HEK293 (cell line): Measurements from ENCODE around the gene ARTN.
A peak's percentile ranks its signal among the peaks of the same experiment; 100 is the strongest.

Source experiments
- CTCF ChIA-PET: fragments of 350-600 bp; formaldehyde crosslinking; extraction: SDS; loops from one replicate; lab custom pipeline; 2021; ENCODE audit warnings: antibody characterized with exemption; lab: Yijun Ruan, JAX
- POLR2A ChIA-PET: fragments of 300-600 bp; formaldehyde crosslinking; extraction: SDS; loops from one replicate; lab custom pipeline; 2020; ENCODE audit warnings: antibody characterized with exemption, inconsistent platforms; lab: Yijun Ruan, JAX
- H3K27ac ChIP-seq: fragments of 200-500 bp; sonication (Bioruptor generic); 2 replicates; pipeline ENCODE4 v1.5.1; 2014; ENCODE audit warnings: low read depth, low read length, control low read depth, inconsistent platforms; ENCODE audit errors: extremely low read depth
- H3K36me3 ChIP-seq, 2 experiments: fragments of 200-500 bp in 1 of 2; sonication (Bioruptor generic) in 1 of 2; 1 replicate in 1 of 2; 2 replicates in 1 of 2; pipeline ENCODE4 v1.5.1; 2014 to 2017; ENCODE audit warnings: inconsistent platforms in 2 of 2, low read length in 2 of 2; ENCODE audit not compliant: control insufficient read depth in 2 of 2, insufficient read depth in 1 of 2
- H3K4me1 ChIP-seq: fragments of 200-500 bp; sonication (Bioruptor generic); 2 replicates; pipeline ENCODE4 v1.5.1; 2014; ENCODE audit warnings: mild to moderate bottlenecking, low read length, inconsistent platforms; ENCODE audit not compliant: control insufficient read depth, insufficient read depth
- H3K4me3 ChIP-seq: 2 replicates; pipeline ENCODE4 v1.5.1; 2011; ENCODE audit warnings: low read depth, mild to moderate bottlenecking, control low read depth, low read length, moderate library complexity
- H3K9me3 ChIP-seq: fragments of 200-500 bp; sonication (Bioruptor generic); 2 replicates; pipeline ENCODE4 v1.5.1; 2014; ENCODE audit warnings: low read depth, low read length, inconsistent platforms; ENCODE audit not compliant: control insufficient read depth, insufficient read depth
- GLI2 ChIP-seq: fragments of 450-650 bp; formaldehyde crosslinking; IDR thresholded peaks from 2 replicates; pipeline ENCODE4; 2017; ENCODE audit warnings: missing biosample characterization, missing genetic modification characterization, low read depth, borderline replicate concordance
- GLI4 ChIP-seq: fragments of 450-650 bp; formaldehyde crosslinking; IDR thresholded peaks from 2 replicates; pipeline ENCODE4 v1.5.1; 2016; ENCODE audit warnings: missing biosample characterization, missing genetic modification characterization
- GLIS1 ChIP-seq: fragments of 450-650 bp; formaldehyde crosslinking; IDR thresholded peaks from 2 replicates; pipeline ENCODE4 v1.5.1; 2016; ENCODE audit warnings: missing biosample characterization, missing genetic modification characterization
- KLF10 ChIP-seq: fragments of 450-650 bp; IDR thresholded peaks from 2 replicates; pipeline ENCODE4 v1.5.1; 2018; ENCODE audit warnings: missing biosample characterization, mild to moderate bottlenecking, missing genetic modification characterization
- KLF16 ChIP-seq: fragments of 450-650 bp; formaldehyde crosslinking; IDR thresholded peaks from 2 replicates; pipeline ENCODE4 v1.5.1; 2017; ENCODE audit warnings: missing biosample characterization, missing genetic modification characterization
- SP7 ChIP-seq: fragments of 450-650 bp; formaldehyde crosslinking; IDR thresholded peaks from 2 replicates; pipeline ENCODE4 v1.5.1; 2016; ENCODE audit warnings: missing biosample characterization, missing genetic modification characterization
- ZBTB8A ChIP-seq: fragments of 450-650 bp; formaldehyde crosslinking; IDR thresholded peaks from 2 replicates; pipeline ENCODE4 v1.5.1; 2016; ENCODE audit warnings: missing biosample characterization, missing genetic modification characterization
- ZFHX2 ChIP-seq: fragments of 450-650 bp; formaldehyde crosslinking; conservative IDR thresholded peaks from 2 replicates; pipeline ENCODE4 v1.5.1; 2016; ENCODE audit warnings: missing biosample characterization, missing genetic modification characterization
- ZNF133 ChIP-seq: fragments of 450-650 bp; formaldehyde crosslinking; IDR thresholded peaks from 2 replicates; pipeline ENCODE4 v1.5.1; 2016; ENCODE audit warnings: missing biosample characterization, missing genetic modification characterization
- ZNF16 ChIP-seq: fragments of 450-650 bp; formaldehyde crosslinking; IDR thresholded peaks from 2 replicates; pipeline ENCODE4 v1.5.1; 2016; ENCODE audit warnings: low read depth, missing biosample characterization, missing genetic modification characterization
- ZNF19 ChIP-seq: fragments of 450-650 bp; formaldehyde crosslinking; IDR thresholded peaks from 2 replicates; pipeline ENCODE4; 2016; ENCODE audit warnings: missing biosample characterization, missing genetic modification characterization, low read depth
- ZNF324 ChIP-seq: fragments of 450-650 bp; formaldehyde crosslinking; IDR thresholded peaks from 2 replicates; pipeline ENCODE4 v1.5.1; 2016; ENCODE audit warnings: missing biosample characterization, missing genetic modification characterization
- ZNF366 ChIP-seq: fragments of 450-650 bp; formaldehyde crosslinking; conservative IDR thresholded peaks from 2 replicates; pipeline ENCODE4 v1.5.1; 2016; ENCODE audit warnings: missing biosample characterization, missing genetic modification characterization
- ZNF561 ChIP-seq: fragments of 450-650 bp; IDR thresholded peaks from 2 replicates; pipeline ENCODE4 v1.5.1; 2018; ENCODE audit warnings: missing biosample characterization, missing genetic modification characterization, borderline replicate concordance
- ZNF629 ChIP-seq: fragments of 450-650 bp; formaldehyde crosslinking; IDR thresholded peaks from 2 replicates; pipeline ENCODE4 v1.5.1; 2017; ENCODE audit warnings: missing biosample characterization, missing genetic modification characterization
- ZNF660 ChIP-seq: fragments of 450-650 bp; IDR thresholded peaks from 2 replicates; pipeline ENCODE4 v1.5.1; 2018; ENCODE audit warnings: missing biosample characterization, mild to moderate bottlenecking, missing genetic modification characterization
- ZNF664 ChIP-seq: fragments of 450-650 bp; formaldehyde crosslinking; IDR thresholded peaks from 2 replicates; pipeline ENCODE4 v1.5.1; 2016; ENCODE audit warnings: missing biosample characterization, missing genetic modification characterization
- ZNF677 ChIP-seq: fragments of 450-650 bp; IDR thresholded peaks from 2 replicates; pipeline ENCODE4 v1.5.0; 2018; ENCODE audit warnings: missing biosample characterization, mild to moderate bottlenecking, missing genetic modification characterization, moderate library complexity
- ZNF791 ChIP-seq: fragments of 450-650 bp; formaldehyde crosslinking; IDR thresholded peaks from 2 replicates; pipeline ENCODE4 v1.5.1; 2016; ENCODE audit warnings: missing biosample characterization, missing genetic modification characterization
- ZNF843 ChIP-seq: fragments of 450-650 bp; formaldehyde crosslinking; IDR thresholded peaks from 2 replicates; pipeline ENCODE4 v1.5.1; 2016; ENCODE audit warnings: missing biosample characterization, missing genetic modification characterization
- ZSCAN30 ChIP-seq: fragments of 450-650 bp; IDR thresholded peaks from 2 replicates; pipeline ENCODE4 v1.5.1; 2018; ENCODE audit warnings: missing biosample characterization, mild to moderate bottlenecking, missing genetic modification characterization, moderate library complexity
- TF ChIP-seq, protein P1 (sequence below): fragments of 450-650 bp; formaldehyde crosslinking; IDR thresholded peaks from 2 replicates; pipeline ENCODE4 v1.5.1; 2016; ENCODE audit warnings: missing biosample characterization, missing genetic modification characterization
- TF ChIP-seq, protein P2 (sequence below): fragments of 450-650 bp; formaldehyde crosslinking; IDR thresholded peaks from 2 replicates; pipeline ENCODE4 v1.5.1; 2016; ENCODE audit warnings: missing biosample characterization, missing genetic modification characterization
- TF ChIP-seq, protein P3 (sequence below): fragments of 450-650 bp; formaldehyde crosslinking; IDR thresholded peaks from 2 replicates; pipeline ENCODE4 v1.5.1; 2016; ENCODE audit warnings: missing biosample characterization, missing genetic modification characterization, borderline replicate concordance

Gene ARTN

DNA sequence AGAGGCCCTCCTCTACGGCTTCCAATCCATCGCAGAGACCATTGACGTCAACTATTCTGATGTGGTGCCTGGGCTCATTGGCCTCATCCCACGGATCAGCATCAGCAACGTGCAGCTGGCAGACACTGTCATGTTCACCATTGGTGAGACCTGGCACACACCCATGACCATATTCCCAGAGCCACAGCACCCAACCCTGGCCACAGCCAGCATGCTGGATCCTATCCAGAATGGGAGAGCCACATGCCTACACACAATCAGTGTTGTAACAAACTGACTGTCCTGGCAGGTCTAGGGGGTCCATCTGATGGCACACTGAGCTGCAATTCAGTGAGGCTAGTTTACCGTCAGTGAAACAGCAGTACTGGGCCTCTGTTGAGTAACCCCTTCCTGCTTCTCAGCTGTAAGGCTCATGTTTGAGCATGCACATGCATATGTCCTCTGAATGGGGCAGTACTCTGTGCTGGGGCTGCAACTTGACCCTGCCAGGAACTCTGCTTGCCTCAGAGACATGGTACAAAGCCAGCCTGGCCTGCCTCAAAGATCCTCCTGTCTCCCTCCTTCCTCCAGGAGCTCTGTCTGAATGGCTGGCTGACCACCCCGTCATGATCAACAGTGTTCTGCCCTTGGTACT, 23.9 kb downstream of the ARTN start:
- Histone ChIP-seq H3K9me3 (no peaks in the 10 kb centered on the region), H3K36me3 (peaks cover 0 to 78% of the 10 kb centered on the region in 2 experiments; a peak in 1 of 3 replicates), H3K4me3 (no peak overlapping the region), H3K4me1 (peaks cover 6% of the 10 kb centered on the region)
- CTCF ChIA-PET = interaction anchor here (0.6 to 1.0 kb wide), 3 partner anchors 12 to 172 kb away, joined by 3 to 4 read pairs (median 3); partner anchors contain the start of gene DPH2
- no peak for TF ChIP-seq ZNF677 (tag by site-specific recombination)
- 0 out of 2 replicates have a peak, but pooled peaks have one; percentile 6 for TF ChIP-seq ZFHX2 (tag by site-specific recombination)
- TF ChIP-seq, all 188 proteins: peak for 1
- POLR2A ChIA-PET = interaction anchor here (2.0 kb wide), 1 partner anchor 11 kb away, joined by 11 read pairs; the partner anchor contains the start of gene IPO13
- no peak overlapping the region for H3K27ac ChIP-seq

DNA sequence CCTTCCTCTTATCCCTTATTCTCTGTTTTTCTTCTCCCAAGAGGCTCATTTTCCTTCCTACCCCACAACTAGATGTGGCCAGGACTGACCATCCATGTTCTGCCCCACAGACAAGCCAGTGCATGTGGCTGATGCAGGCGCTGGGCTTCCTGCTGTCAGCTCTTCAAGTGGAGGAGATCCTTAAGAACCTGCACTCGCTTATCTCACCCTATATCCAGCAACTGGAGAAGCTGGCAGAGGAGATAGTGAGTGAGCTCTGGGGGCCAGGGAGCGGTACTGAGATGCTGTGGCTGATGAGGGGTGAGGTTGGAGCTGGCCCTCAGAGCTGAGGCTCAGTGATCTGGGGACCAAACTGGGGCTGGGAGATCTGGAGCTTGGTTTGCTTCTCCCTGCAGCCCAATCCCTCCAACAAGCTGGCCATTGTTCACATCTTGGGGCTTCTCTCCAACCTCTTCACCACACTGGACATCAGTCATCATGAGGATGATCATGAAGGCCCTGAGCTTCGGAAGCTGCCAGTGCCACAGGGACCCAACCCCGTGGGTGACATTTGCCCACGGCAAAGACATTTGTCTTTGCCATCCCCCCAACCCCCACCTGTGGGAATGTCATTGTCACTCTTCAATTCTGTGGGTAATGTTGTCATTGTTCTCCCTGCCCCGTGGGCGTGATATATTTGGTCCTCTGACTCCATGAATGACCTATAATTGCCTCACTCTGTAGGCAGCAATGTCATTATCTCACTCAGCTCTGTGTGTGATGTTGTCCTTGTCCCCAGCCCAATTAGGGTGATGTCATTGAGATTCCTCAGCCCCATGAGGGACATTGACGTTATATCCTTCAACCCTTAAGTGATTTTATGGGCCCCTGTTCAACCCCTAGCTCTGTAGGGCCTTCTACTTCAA, 25.0 kb downstream of the ARTN start:
- ChIA-PET CTCF (interaction anchor here (1.1 kb wide), 1 partner anchor 24 kb away, joined by 5 read pairs; no protein-coding TSS in a partner anchor), POLR2A (interaction anchor here (2.0 kb wide), 1 partner anchor 12 kb away, joined by 11 read pairs; the partner anchor contains the start of gene IPO13)
- Histone ChIP-seq H3K4me1 (no peaks in the 10 kb centered on the region), H3K36me3 (peaks cover 0 to 89% of the 10 kb centered on the region in 2 experiments; a peak in 1 of 3 replicates), H3K9me3 (no peaks in the 10 kb centered on the region), H3K27ac (no peak overlapping the region), H3K4me3 (no peak overlapping the region)
- TF ChIP-seq ZNF133 (tag by site-specific recombination) (no peak), SP7 (peak; percentile 81), ZNF791 (tag by site-specific recombination) (no peak), GLI4 (tag by site-specific recombination) (no peak), ZNF16 (no peak), GLIS1 (tag by site-specific recombination) (peak; percentile 96), ZBTB8A (tag by site-specific recombination) (0 out of 2 replicates have a peak, but pooled peaks have one; percentile 32), ZNF843 (tag by site-specific recombination) (peak; percentile 75), ZNF19 (tag by site-specific recombination) (no peak), ZNF660 (tag by site-specific recombination) (0 out of 2 replicates have a peak, but pooled peaks have one; percentile 35), ZNF664 (no peak), KLF10 (tag by site-specific recombination) (peak; percentile 53), ZNF324 (tag by site-specific recombination) (peak; percentile 56; the same call in 1 of the 2 replicates), ZNF561 (no peak), ZNF366 (peak; percentile 68), KLF16 (tag by site-specific recombination) (no peak), ZNF629 (tag by site-specific recombination) (peak; percentile 98), GLI2 (tag by site-specific recombination) (peak; percentile 44; the same call in 1 of the 2 replicates), ZSCAN30 (tag by site-specific recombination) (no peak)
- TF ChIP-seq, protein P1, sequence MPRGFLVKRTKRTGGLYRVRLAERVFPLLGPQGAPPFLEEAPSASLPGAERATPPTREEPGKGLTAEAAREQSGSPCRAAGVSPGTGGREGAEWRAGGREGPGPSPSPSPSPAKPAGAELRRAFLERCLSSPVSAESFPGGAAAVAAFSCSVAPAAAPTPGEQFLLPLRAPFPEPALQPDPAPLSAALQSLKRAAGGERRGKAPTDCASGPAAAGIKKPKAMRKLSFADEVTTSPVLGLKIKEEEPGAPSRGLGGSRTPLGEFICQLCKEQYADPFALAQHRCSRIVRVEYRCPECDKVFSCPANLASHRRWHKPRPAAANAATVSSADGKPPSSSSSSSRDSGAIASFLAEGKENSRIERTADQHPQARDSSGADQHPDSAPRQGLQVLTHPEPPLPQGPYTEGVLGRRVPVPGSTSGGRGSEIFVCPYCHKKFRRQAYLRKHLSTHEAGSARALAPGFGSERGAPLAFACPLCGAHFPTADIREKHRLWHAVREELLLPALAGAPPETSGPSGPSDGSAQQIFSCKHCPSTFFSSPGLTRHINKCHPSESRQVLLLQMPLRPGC = peak; percentile 81
- TF ChIP-seq, protein P2, sequence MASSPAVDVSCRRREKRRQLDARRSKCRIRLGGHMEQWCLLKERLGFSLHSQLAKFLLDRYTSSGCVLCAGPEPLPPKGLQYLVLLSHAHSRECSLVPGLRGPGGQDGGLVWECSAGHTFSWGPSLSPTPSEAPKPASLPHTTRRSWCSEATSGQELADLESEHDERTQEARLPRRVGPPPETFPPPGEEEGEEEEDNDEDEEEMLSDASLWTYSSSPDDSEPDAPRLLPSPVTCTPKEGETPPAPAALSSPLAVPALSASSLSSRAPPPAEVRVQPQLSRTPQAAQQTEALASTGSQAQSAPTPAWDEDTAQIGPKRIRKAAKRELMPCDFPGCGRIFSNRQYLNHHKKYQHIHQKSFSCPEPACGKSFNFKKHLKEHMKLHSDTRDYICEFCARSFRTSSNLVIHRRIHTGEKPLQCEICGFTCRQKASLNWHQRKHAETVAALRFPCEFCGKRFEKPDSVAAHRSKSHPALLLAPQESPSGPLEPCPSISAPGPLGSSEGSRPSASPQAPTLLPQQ = peak; percentile 79
- TF ChIP-seq, protein P3, sequence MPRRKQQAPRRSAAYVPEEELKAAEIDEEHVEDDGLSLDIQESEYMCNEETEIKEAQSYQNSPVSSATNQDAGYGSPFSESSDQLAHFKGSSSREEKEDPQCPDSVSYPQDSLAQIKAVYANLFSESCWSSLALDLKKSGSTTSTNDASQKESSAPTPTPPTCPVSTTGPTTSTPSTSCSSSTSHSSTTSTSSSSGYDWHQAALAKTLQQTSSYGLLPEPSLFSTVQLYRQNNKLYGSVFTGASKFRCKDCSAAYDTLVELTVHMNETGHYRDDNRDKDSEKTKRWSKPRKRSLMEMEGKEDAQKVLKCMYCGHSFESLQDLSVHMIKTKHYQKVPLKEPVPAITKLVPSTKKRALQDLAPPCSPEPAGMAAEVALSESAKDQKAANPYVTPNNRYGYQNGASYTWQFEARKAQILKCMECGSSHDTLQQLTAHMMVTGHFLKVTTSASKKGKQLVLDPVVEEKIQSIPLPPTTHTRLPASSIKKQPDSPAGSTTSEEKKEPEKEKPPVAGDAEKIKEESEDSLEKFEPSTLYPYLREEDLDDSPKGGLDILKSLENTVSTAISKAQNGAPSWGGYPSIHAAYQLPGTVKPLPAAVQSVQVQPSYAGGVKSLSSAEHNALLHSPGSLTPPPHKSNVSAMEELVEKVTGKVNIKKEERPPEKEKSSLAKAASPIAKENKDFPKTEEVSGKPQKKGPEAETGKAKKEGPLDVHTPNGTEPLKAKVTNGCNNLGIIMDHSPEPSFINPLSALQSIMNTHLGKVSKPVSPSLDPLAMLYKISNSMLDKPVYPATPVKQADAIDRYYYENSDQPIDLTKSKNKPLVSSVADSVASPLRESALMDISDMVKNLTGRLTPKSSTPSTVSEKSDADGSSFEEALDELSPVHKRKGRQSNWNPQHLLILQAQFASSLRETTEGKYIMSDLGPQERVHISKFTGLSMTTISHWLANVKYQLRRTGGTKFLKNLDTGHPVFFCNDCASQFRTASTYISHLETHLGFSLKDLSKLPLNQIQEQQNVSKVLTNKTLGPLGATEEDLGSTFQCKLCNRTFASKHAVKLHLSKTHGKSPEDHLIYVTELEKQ (tag by site-specific recombination) = 0 out of 2 replicates have a peak, but pooled peaks have one; percentile 27
